Pancreas (tissue), 10 donors: ENCODE results near the gene MC1R. TPM values are rescaled to one million over a fixed set of nuclear protein-coding genes. Genes with fewer than 3 reads are reported as not detected.

Experiments
- ATAC-seq, 4 donors: fragments of 200-7000 bp; cut with Tn5 transposase; one replicate each; pipeline versions ENCODE4 v1.8.0 to v1.9.1; 2020; ENCODE audit warnings: mild to moderate bottlenecking in 4 of 4, moderate library complexity in 4 of 4
- DNase-seq, 6 donors: peaks; one replicate each; pipeline ENCODE4 v3.0.0-alpha.2; 2020
- FAIRE-seq: peaks from 2 replicates; lab custom pipeline; 2012; peaks lifted over from hg19 to GRCh38; lab: Jason Lieb, UNC
- H3K27ac ChIP-seq, 4 donors: fragments of 200-600 bp; sonication (generic); 1 replicate in 3 of 4; 2 replicates in 1 of 4; pipeline versions ENCODE4 v1.5.0 to v1.8.0; 2020
- H3K27me3 ChIP-seq, 4 donors: fragments of 200-600 bp; one replicate each; pipeline ENCODE4 v1.8.0; 2021
- H3K36me3 ChIP-seq, 3 donors: fragments of 200-600 bp; sonication (generic) in 1 of 3; one replicate each; pipeline versions ENCODE4 v1.5.0 to v1.8.0; 2020 to 2021
- H3K4me1 ChIP-seq, 3 donors: fragments of 200-600 bp; one replicate each; pipeline ENCODE4 v1.8.0; 2021
- H3K4me3 ChIP-seq, 4 donors: fragments of 200-600 bp; sonication (generic) in 2 of 4; one replicate each; pipeline versions ENCODE4 v1.5.0 to v1.8.0; 2020 to 2021
- H3K9me3 ChIP-seq, 4 donors: fragments of 200-600 bp; one replicate each; pipeline ENCODE4 v1.8.0; 2021
- WGBS, 2 donors: extraction: QIAGEN DNeasy Blood & Tissue Kit; methylation state at CpG; one replicate each; pipeline ENCODE4 v1.1.7; 2013; 5-methylcytosine and 5-hydroxymethylcytosine counted together
- intact Hi-C, 3 donors: fragments of 100-400 bp; cut with DNase I; formaldehyde crosslinking; loops; one replicate each; pipeline versions ENCODE4 v1.11.1 to v1.14.2; 2022
- polyA plus RNA-seq, 2 donors: library from polyadenylated mRNA; stranded (reverse); fragments of 200-250 nt; gene quantifications; one replicate each; pipeline ENCODE4 v1.2.3, GENCODE V29; 2013
- total RNA-seq, 6 donors: library from RNA; stranded (reverse); fragmentation: NEBNext Ultra II Directional in 4 of 6; extraction: Animal tissue kit (Norgen Biotek cat#: 25700) in 4 of 6; gene quantifications; one replicate each; pipeline versions ENCODE4 v1.2.1 to v1.2.4, GENCODE V29; 2021 to 2023
- TF ChIP-seq, protein P1 (sequence below), 4 donors: fragments of 200-600 bp; sonication (generic) in 3 of 4; IDR thresholded peaks; one replicate each; pipeline versions ENCODE4 v1.5.0 to v1.8.0; 2021; ENCODE audit warnings: antibody characterized with exemption in 4 of 4
- donor health status: healthy with polysubstance abuse.
- donor health status: DM: no; HTN: no; CAD: no; lungs with moderate emphysema.
- donor health status: DM: no; HTN: no; CAD: no.
- donor health status: control.
- donor health status: control.
- donor health status: Bipolar disorder and iron deficiency.
- donor health status: DM: yes; HTN: yes; CAD: no.
- donor health status: DM: no; HTN: no; CAD: no.
- donor health status: DM: no; HTN: no; CAD: no.
- donor health status: DM: yes; HTN: yes; CAD: no.

The MC1R gene
- total and polyA plus RNA-seq, 8 donors = 1.1 to 14.3 (median 2.0) TPM

DNA sequence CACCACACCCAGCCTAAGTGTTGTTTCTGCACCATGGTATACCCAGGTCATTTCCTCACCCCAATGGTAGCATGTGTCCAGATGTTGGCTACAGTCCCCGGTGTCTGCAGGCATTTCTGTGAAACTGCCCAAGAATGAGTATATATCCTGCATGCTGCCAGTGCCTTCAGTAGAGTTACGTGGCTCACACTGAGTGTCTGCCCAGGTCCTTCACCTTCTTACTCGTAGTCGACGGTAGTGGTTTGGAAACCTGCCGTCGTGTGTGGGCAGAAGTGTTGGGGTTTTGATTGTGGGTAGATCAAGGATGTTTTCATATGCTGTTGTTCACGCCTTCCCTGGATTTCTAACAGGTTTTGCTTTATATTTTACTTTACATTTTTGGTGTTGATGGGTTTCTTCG is 28.5 kb upstream of the MC1R start:
- ATAC-seq (no peak), FAIRE-seq (no peak), DNase-seq (no peak)
- H3K27me3 ChIP-seq = no peaks in the 10 kb centered on the region
- H3K27ac ChIP-seq = no peak overlapping the region
- no peaks in the 10 kb centered on the region for H3K9me3 ChIP-seq
- TF ChIP-seq, protein P1, sequence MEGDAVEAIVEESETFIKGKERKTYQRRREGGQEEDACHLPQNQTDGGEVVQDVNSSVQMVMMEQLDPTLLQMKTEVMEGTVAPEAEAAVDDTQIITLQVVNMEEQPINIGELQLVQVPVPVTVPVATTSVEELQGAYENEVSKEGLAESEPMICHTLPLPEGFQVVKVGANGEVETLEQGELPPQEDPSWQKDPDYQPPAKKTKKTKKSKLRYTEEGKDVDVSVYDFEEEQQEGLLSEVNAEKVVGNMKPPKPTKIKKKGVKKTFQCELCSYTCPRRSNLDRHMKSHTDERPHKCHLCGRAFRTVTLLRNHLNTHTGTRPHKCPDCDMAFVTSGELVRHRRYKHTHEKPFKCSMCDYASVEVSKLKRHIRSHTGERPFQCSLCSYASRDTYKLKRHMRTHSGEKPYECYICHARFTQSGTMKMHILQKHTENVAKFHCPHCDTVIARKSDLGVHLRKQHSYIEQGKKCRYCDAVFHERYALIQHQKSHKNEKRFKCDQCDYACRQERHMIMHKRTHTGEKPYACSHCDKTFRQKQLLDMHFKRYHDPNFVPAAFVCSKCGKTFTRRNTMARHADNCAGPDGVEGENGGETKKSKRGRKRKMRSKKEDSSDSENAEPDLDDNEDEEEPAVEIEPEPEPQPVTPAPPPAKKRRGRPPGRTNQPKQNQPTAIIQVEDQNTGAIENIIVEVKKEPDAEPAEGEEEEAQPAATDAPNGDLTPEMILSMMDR (IDR thresholded peaks at IDR 0.05) = no peak
- peaks cover 0 to 71% (median 39%) of the 10 kb centered on the region in 3 donors for H3K36me3 ChIP-seq
- H3K4me3 ChIP-seq = no peak overlapping the region
- 90 to 92% methylated on average over 9 of the region's 9 CpGs for WGBS, 2 donors
- intact Hi-C loops = no loop called here
- H3K4me1 ChIP-seq = no peaks in the 10 kb centered on the region

DNA sequence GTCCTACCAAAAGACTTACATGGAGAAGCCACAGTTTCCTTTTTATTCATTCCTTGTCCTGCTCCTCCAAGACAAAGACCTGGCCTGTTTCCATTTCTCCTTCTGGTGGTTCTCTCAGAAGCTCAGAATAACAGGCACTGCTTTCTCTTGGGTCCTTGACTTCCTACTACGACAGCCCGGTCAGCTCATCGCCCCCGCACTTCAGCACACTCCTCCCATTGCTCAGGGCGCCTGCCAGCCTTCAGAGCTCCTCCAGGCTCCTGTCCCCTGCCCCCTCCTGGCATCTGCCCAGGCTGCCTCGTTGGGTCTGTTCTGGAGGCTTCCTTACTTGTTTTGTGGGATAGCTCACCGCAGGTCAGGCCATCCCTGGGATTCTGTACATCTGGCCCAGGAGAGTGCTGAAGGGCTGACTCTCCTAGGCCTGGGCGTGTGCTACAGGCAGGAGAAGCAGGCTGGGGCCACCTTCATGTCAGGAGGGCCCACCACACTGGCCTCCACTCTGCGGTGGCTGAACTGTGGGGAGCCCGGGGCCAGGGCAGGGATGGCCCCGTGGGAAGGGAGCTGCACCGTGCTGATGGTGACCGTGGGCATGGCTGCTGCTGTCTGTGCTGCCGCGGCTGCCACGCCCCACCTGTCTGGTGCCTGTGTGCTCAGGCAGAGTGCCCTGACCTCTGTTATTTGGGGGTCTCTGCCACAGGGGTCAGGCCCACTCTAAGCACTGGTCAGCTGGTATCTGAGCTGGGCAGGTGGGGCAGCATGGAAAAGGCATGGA is 27.6 kb upstream of the MC1R start:
- Histone ChIP-seq H3K27ac (no peak overlapping the region), H3K27me3 (no peaks in the 10 kb centered on the region), H3K4me3 (no peak overlapping the region), H3K4me1 (no peaks in the 10 kb centered on the region), H3K9me3 (no peaks in the 10 kb centered on the region), H3K36me3 (peaks cover 0 to 71% (median 38%) of the 10 kb centered on the region in 3 donors)
- TF ChIP-seq, protein P1 (IDR thresholded peaks at IDR 0.05) = no peak
- no peak for FAIRE-seq
- DNase-seq = peak in 1 of 6 donors; percentile 50
- 72 to 78% methylated on average over 16 of the region's 16 CpGs for WGBS, 2 donors
- intact Hi-C loops = no loop called here
- ATAC-seq = peak in 1 of 4 donors; percentile 15

DNA sequence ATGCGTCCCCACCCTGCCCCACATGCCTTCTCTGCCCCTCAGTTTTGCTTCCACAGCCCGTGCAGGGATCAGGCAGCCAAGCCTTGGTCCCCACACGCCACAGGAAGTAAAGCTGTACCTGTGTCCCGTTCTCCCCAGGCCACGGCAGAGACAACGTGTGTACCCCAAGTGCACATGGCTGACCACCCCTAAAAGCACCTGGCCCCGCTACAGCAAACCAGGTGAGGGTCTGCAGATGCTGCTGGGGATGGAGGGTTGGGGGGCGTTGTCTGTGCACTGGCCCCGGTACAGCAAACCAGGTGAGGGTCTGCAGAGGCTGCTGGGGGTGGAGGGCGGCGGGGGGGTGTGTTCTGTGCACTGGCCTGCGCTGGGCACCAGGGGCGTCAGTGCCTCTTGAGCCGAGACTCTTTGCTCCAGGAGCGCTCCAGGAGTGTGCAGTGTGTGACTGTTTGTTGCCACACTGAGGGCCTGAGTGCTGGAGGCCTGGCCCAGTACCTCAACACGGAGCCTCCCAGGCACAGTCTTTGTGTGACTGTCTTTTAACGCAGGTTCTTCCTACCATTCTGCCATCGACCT is 26.5 kb upstream of the MC1R start:
- H3K9me3 ChIP-seq = no peaks in the 10 kb centered on the region
- no peak overlapping the region for H3K4me3 ChIP-seq
- H3K36me3 ChIP-seq = peaks cover 0 to 68% (median 34%) of the 10 kb centered on the region in 3 donors
- no peaks in the 10 kb centered on the region for H3K4me1 ChIP-seq
- FAIRE-seq = no peak
- 93 to 95% methylated on average over 18 of the region's 18 CpGs for WGBS, 2 donors
- ATAC-seq = no peak
- intact Hi-C loops = no loop called here
- no peaks in the 10 kb centered on the region for H3K27me3 ChIP-seq
- TF ChIP-seq, protein P1 (IDR thresholded peaks at IDR 0.05) = no peak
- no peak overlapping the region for H3K27ac ChIP-seq
- peak in 1 of 6 donors; percentile 64 for DNase-seq

DNA sequence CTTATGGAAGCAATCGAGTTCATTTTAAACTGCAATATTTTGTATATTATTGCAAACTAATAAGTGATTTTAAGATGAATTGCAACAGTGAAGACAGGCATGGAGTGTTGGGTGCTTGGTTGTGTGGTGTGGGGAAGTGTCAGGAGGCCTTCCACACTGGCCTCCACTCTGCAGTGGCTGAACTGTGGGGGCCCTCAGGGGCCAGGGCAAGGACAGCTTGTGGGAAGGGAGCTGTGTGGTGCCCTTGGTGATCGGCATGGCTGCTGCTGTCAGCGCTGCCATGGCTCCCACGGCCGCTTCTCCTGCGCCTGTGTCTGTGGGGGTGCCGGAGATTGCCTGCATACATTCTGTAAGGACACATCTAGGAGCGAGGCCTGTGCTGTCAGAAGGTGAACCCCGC is 26.0 kb upstream of the MC1R start:
- Histone ChIP-seq H3K36me3 (peaks cover 0 to 66% (median 29%) of the 10 kb centered on the region in 3 donors), H3K4me3 (no peak overlapping the region), H3K27me3 (no peaks in the 10 kb centered on the region), H3K4me1 (no peaks in the 10 kb centered on the region), H3K9me3 (no peaks in the 10 kb centered on the region), H3K27ac (no peak overlapping the region)
- FAIRE-seq = no peak
- TF ChIP-seq, protein P1 (IDR thresholded peaks at IDR 0.05) = no peak
- peak in 1 of 6 donors; percentile 46 for DNase-seq
- intact Hi-C loops = no loop called here
- WGBS, 2 donors = 93 to 95% methylated on average over 9 of the region's 9 CpGs
- ATAC-seq = no peak
